Measurements from ENCODE around the gene MGLL. TPM values are rescaled to one million over a fixed set of nuclear protein-coding genes. Genes with fewer than 3 reads are reported as not detected.
A peak's percentile ranks its signal among the peaks of the same experiment; 100 is the strongest.

The MGLL gene
- polyA plus RNA-seq, 2 donors, result 78.0 to 99.1 TPM

GRCh38 chr3:127856801-127857200 lies 34.5 kb upstream of the MGLL start:
- H3K27ac ChIP-seq (ENCODE audit: low read depth in 2 of 2, low read length in 1 of 2), result no peak overlapping the region
- H3K4me3 ChIP-seq (ENCODE audit: low read depth in 1 of 2, low read length in 2 of 2), result no peak overlapping the region
- 75 to 79% methylated on average over 2 of the region's 2 CpGs for WGBS, 2 donors
- no peaks in the 10 kb centered on the region for H3K9me3 ChIP-seq (ENCODE audit: control insufficient read depth in 2 of 2, insufficient read depth in 1 of 2, low read depth in 1 of 2, low read length in 1 of 2)
- H3K36me3 ChIP-seq (ENCODE audit: control insufficient read depth in 2 of 2, insufficient read depth in 2 of 2, low read length in 1 of 2), result no peaks in the 10 kb centered on the region
- H3K27me3 ChIP-seq (ENCODE audit: control insufficient read depth in 1 of 2, insufficient read depth in 2 of 2, low read length in 2 of 2), result no peaks in the 10 kb centered on the region
- H3K4me1 ChIP-seq (ENCODE audit: control insufficient read depth in 2 of 2, insufficient read depth in 2 of 2, low read length in 1 of 2), result peaks cover 0 to 2% of the 10 kb centered on the region in 2 donors

- H3K27me3 ChIP-seq (ENCODE audit: control insufficient read depth in 1 of 2, insufficient read depth in 2 of 2, low read length in 2 of 2), result no peaks in the 10 kb centered on the region
- H3K9me3 ChIP-seq (ENCODE audit: control insufficient read depth in 2 of 2, insufficient read depth in 1 of 2, low read depth in 1 of 2, low read length in 1 of 2), result no peaks in the 10 kb centered on the region
- H3K4me3 ChIP-seq (ENCODE audit: low read depth in 1 of 2, low read length in 2 of 2), result no peak overlapping the region
- WGBS, 2 donors, result 54 to 80% methylated on average over 1 of the region's 1 CpG
- no peak overlapping the region for H3K27ac ChIP-seq (ENCODE audit: low read depth in 2 of 2, low read length in 1 of 2)
- H3K36me3 ChIP-seq (ENCODE audit: control insufficient read depth in 2 of 2, insufficient read depth in 2 of 2, low read length in 1 of 2), result no peaks in the 10 kb centered on the region
- peaks cover 0 to 2% of the 10 kb centered on the region in 2 donors for H3K4me1 ChIP-seq (ENCODE audit: control insufficient read depth in 2 of 2, insufficient read depth in 2 of 2, low read length in 1 of 2)
Measured at GRCh38 chr3:127855246-127855645, 32.9 kb upstream of the MGLL start.

GRCh38 chr3:127853681-127854080 lies 31.4 kb upstream of the MGLL start:
- Histone ChIP-seq H3K4me3 (ENCODE audit: low read depth in 1 of 2, low read length in 2 of 2) (no peak overlapping the region), H3K4me1 (ENCODE audit: control insufficient read depth in 2 of 2, insufficient read depth in 2 of 2, low read length in 1 of 2) (peaks cover 0 to 5% of the 10 kb centered on the region in 2 donors), H3K27ac (ENCODE audit: low read depth in 2 of 2, low read length in 1 of 2) (no peak overlapping the region), H3K36me3 (ENCODE audit: control insufficient read depth in 2 of 2, insufficient read depth in 2 of 2, low read length in 1 of 2) (no peaks in the 10 kb centered on the region), H3K27me3 (ENCODE audit: control insufficient read depth in 1 of 2, insufficient read depth in 2 of 2, low read length in 2 of 2) (no peaks in the 10 kb centered on the region), H3K9me3 (ENCODE audit: control insufficient read depth in 2 of 2, insufficient read depth in 1 of 2, low read depth in 1 of 2, low read length in 1 of 2) (no peaks in the 10 kb centered on the region)
- WGBS, 2 donors, result 88% methylated on average over 10 of the region's 10 CpGs

GRCh38 chr3:127851899-127852298 lies 29.6 kb upstream of the MGLL start:
- WGBS, 2 donors, result 84 to 89% methylated on average over 9 of the region's 9 CpGs
- Histone ChIP-seq H3K4me1 (ENCODE audit: control insufficient read depth in 2 of 2, insufficient read depth in 2 of 2, low read length in 1 of 2) (peaks cover 0 to 7% of the 10 kb centered on the region in 2 donors), H3K27me3 (ENCODE audit: control insufficient read depth in 1 of 2, insufficient read depth in 2 of 2, low read length in 2 of 2) (no peaks in the 10 kb centered on the region), H3K27ac (ENCODE audit: low read depth in 2 of 2, low read length in 1 of 2) (no peak overlapping the region), H3K4me3 (ENCODE audit: low read depth in 1 of 2, low read length in 2 of 2) (no peak overlapping the region), H3K36me3 (ENCODE audit: control insufficient read depth in 2 of 2, insufficient read depth in 2 of 2, low read length in 1 of 2) (no peaks in the 10 kb centered on the region), H3K9me3 (ENCODE audit: control insufficient read depth in 2 of 2, insufficient read depth in 1 of 2, low read depth in 1 of 2, low read length in 1 of 2) (no peaks in the 10 kb centered on the region)

GRCh38 chr3:127849368-127849767 lies 27.1 kb upstream of the MGLL start:
- Histone ChIP-seq H3K36me3 (ENCODE audit: control insufficient read depth in 2 of 2, insufficient read depth in 2 of 2, low read length in 1 of 2) (no peaks in the 10 kb centered on the region), H3K27ac (ENCODE audit: low read depth in 2 of 2, low read length in 1 of 2) (peak overlapping the region; percentile 90 to 96), H3K4me1 (ENCODE audit: control insufficient read depth in 2 of 2, insufficient read depth in 2 of 2, low read length in 1 of 2) (peaks cover 0 to 7% of the 10 kb centered on the region in 2 donors), H3K27me3 (ENCODE audit: control insufficient read depth in 1 of 2, insufficient read depth in 2 of 2, low read length in 2 of 2) (no peaks in the 10 kb centered on the region), H3K4me3 (ENCODE audit: low read depth in 1 of 2, low read length in 2 of 2) (no peak overlapping the region), H3K9me3 (ENCODE audit: control insufficient read depth in 2 of 2, insufficient read depth in 1 of 2, low read depth in 1 of 2, low read length in 1 of 2) (no peaks in the 10 kb centered on the region)
- 85 to 87% methylated on average over 5 of the region's 5 CpGs for WGBS, 2 donors

- peak overlapping the region; percentile 90 to 96 for H3K27ac ChIP-seq (ENCODE audit: low read depth in 2 of 2, low read length in 1 of 2)
- no peak overlapping the region for H3K4me3 ChIP-seq (ENCODE audit: low read depth in 1 of 2, low read length in 2 of 2)
- H3K9me3 ChIP-seq (ENCODE audit: control insufficient read depth in 2 of 2, insufficient read depth in 1 of 2, low read depth in 1 of 2, low read length in 1 of 2), result no peaks in the 10 kb centered on the region
- H3K4me1 ChIP-seq (ENCODE audit: control insufficient read depth in 2 of 2, insufficient read depth in 2 of 2, low read length in 1 of 2), result peaks cover 0 to 7% of the 10 kb centered on the region in 2 donors
- no peaks in the 10 kb centered on the region for H3K27me3 ChIP-seq (ENCODE audit: control insufficient read depth in 1 of 2, insufficient read depth in 2 of 2, low read length in 2 of 2)
- no peaks in the 10 kb centered on the region for H3K36me3 ChIP-seq (ENCODE audit: control insufficient read depth in 2 of 2, insufficient read depth in 2 of 2, low read length in 1 of 2)
- 37 to 44% methylated on average over 9 of the region's 9 CpGs for WGBS, 2 donors
Measured at GRCh38 chr3:127848131-127849129, 26.1 kb upstream of the MGLL start.

- 93 to 94% methylated on average over 4 of the region's 4 CpGs for WGBS, 2 donors
- H3K9me3 ChIP-seq (ENCODE audit: control insufficient read depth in 2 of 2, insufficient read depth in 1 of 2, low read depth in 1 of 2, low read length in 1 of 2), result no peaks in the 10 kb centered on the region
- H3K27ac ChIP-seq (ENCODE audit: low read depth in 2 of 2, low read length in 1 of 2), result peak overlapping the region; percentile 76 to 89
- H3K4me3 ChIP-seq (ENCODE audit: low read depth in 1 of 2, low read length in 2 of 2), result no peak overlapping the region
- H3K4me1 ChIP-seq (ENCODE audit: control insufficient read depth in 2 of 2, insufficient read depth in 2 of 2, low read length in 1 of 2), result peaks cover 0 to 7% of the 10 kb centered on the region in 2 donors
- no peaks in the 10 kb centered on the region for H3K27me3 ChIP-seq (ENCODE audit: control insufficient read depth in 1 of 2, insufficient read depth in 2 of 2, low read length in 2 of 2)
- no peaks in the 10 kb centered on the region for H3K36me3 ChIP-seq (ENCODE audit: control insufficient read depth in 2 of 2, insufficient read depth in 2 of 2, low read length in 1 of 2)
Measured at GRCh38 chr3:127847236-127847720, 25.0 kb upstream of the MGLL start.

GRCh38 chr3:127846576-127846975 lies 24.3 kb upstream of the MGLL start:
- Histone ChIP-seq H3K27ac (ENCODE audit: low read depth in 2 of 2, low read length in 1 of 2) (no peak overlapping the region), H3K4me1 (ENCODE audit: control insufficient read depth in 2 of 2, insufficient read depth in 2 of 2, low read length in 1 of 2) (peaks cover 0 to 7% of the 10 kb centered on the region in 2 donors), H3K4me3 (ENCODE audit: low read depth in 1 of 2, low read length in 2 of 2) (no peak overlapping the region), H3K36me3 (ENCODE audit: control insufficient read depth in 2 of 2, insufficient read depth in 2 of 2, low read length in 1 of 2) (no peaks in the 10 kb centered on the region), H3K27me3 (ENCODE audit: control insufficient read depth in 1 of 2, insufficient read depth in 2 of 2, low read length in 2 of 2) (no peaks in the 10 kb centered on the region), H3K9me3 (ENCODE audit: control insufficient read depth in 2 of 2, insufficient read depth in 1 of 2, low read depth in 1 of 2, low read length in 1 of 2) (no peaks in the 10 kb centered on the region)
- 62 to 74% methylated on average over 1 of the region's 1 CpG for WGBS, 2 donors

- WGBS, 2 donors, result 83 to 89% methylated on average over 6 of the region's 6 CpGs
- peaks cover 0 to 6% of the 10 kb centered on the region in 2 donors for H3K4me1 ChIP-seq (ENCODE audit: control insufficient read depth in 2 of 2, insufficient read depth in 2 of 2, low read length in 1 of 2)
- H3K9me3 ChIP-seq (ENCODE audit: control insufficient read depth in 2 of 2, insufficient read depth in 1 of 2, low read depth in 1 of 2, low read length in 1 of 2), result no peaks in the 10 kb centered on the region
- no peak overlapping the region for H3K4me3 ChIP-seq (ENCODE audit: low read depth in 1 of 2, low read length in 2 of 2)
- no peak overlapping the region for H3K27ac ChIP-seq (ENCODE audit: low read depth in 2 of 2, low read length in 1 of 2)
- no peaks in the 10 kb centered on the region for H3K36me3 ChIP-seq (ENCODE audit: control insufficient read depth in 2 of 2, insufficient read depth in 2 of 2, low read length in 1 of 2)
- H3K27me3 ChIP-seq (ENCODE audit: control insufficient read depth in 1 of 2, insufficient read depth in 2 of 2, low read length in 2 of 2), result no peaks in the 10 kb centered on the region
Measured at GRCh38 chr3:127844326-127844942, 22.1 kb upstream of the MGLL start.

All from esophagus (tissue), 2 donors.